HG03139 (cell line): Measurements from ENCODE around the gene FOXN3.

Experiments
- ATAC-seq: cut with Tn5 transposase; IDR thresholded peaks from one replicate; pipeline ENCODE4 v1.9.1; 2021; ENCODE audit not compliant: unreplicated experiment

The FOXN3 gene

DNA sequence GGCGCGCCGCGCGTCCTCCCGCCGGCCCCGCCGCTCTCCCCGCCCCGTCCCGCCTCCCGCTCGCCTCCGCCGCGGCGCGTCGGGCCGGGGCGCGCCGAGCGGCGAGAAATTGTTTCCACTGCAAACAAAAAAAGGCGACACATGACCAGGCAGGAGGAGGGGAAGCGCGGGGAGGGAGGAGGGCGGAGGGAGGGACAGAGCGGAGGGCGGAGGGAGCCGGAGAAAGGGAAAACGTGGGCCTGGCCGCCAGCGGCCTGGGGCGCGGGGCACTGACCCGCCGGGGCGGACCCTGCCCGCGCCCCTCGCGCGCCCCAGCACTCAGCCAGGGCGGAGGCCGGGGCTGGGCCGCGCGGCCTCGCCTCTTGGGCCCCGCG, at the start of gene FOXN3:
Gene FOXN3 (minus strand): TSS at position 143 of the 374 bp plus-strand sequence. CDS start 4,757 bp downstream, outside the sequence.
- peak; percentile 47 for ATAC-seq

DNA sequence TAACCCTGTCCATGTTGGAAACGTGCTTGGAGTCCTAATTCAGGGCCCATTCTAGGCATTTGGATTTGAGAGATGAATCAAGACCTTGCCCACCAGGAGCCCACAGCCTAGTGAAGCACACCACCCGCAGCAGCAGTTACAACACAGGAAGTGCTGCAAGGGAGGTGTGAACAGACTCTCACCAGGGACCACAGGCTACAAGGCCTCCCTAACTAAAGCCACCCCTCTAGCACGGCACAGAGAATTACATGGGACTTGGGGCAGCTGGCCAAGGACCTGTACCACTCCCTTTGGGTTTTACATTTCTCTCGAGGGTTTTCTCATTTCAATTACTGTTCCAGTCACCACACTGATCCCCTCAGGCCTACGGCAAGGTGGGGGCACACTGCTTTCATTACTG, 49.5 kb upstream of the FOXN3 start:
- ATAC-seq: no peak

GRCh38 chr14:89465876-89466275, 48.8 kb upstream of the FOXN3 start:
- no peak for ATAC-seq

- no peak for ATAC-seq
Measured at GRCh38 chr14:89461256-89461655, 44.2 kb upstream of the FOXN3 start.

DNA sequence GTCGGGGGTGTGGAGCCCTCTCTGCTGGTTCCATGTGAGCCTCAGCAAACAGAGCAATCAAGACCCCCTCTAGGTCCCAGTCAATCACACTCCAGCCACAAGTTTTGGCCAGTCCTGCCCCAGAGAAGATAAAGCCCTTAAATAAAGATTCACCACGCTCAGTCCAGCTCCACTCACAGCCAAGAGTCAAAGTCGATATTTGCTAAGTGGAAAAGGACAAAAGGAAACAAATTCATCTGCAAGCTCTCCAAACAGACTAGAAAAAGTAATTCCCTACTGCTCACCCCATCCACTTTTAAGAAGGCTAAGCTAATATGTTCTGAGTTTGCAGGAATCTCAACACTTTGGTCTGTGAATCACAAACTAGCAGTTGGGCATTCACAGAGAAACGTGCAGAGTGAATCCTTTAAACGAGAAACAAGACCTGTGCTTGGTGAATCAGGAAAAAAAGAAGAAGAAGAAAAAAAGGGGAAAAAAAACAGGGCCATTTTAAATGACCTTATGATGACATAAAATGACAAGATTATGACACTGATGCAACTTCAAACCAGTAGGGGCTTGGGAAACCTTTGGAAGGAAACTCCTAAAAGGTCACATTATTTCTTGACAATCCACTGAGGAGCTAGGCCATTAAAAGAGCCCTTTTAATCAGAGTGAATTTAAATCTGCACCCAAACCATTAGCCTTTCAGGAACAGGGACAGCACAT, 41.8 kb upstream of the FOXN3 start:
- ATAC-seq: no peak

- ATAC-seq: no peak
Measured at GRCh38 chr14:89457007-89457406, 40.0 kb upstream of the FOXN3 start.

DNA sequence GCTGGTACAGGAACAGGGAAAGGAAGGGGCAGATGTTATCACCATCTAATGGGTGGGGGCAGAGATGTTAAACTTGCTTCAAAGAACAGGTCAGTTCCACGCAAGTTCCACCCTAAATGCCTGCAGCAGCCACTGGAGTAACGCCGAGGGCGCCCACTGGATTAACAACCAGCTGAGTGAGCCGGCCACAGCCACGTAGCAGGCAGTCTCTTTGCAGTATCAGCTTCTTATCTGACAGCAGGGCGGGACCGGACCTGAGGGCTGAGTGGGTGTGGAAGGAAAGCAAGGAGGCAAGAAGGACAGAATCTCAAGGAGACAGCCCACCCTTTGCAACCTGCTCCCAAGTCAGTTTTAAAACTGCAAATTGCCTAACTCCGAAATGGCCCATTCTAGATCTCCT, 38.4 kb upstream of the FOXN3 start:
- no peak for ATAC-seq

GRCh38 chr14:89454996-89455395, 38.0 kb upstream of the FOXN3 start:
- no peak for ATAC-seq

GRCh38 chr14:89452281-89452680, 35.2 kb upstream of the FOXN3 start:
- no peak for ATAC-seq

DNA sequence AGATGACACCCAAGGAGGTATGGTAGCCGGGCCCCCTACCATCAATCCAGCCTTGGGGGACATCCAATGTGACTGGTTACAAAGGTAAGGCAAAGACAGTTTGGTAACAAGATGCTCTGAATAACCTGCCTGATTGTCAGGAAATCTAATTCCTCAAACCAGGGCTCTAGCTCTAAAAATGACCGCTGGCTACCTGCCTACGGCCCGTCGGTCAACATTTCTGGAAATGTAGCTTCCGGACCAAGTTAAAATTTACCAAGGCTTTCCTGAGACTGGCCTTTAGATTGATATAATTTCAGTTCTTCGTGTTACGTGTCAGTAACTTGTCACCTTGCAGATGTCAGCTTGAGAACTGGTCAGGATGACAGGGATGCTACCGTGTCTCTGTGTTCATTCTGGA, 34.2 kb upstream of the FOXN3 start:
- no peak for ATAC-seq

DNA sequence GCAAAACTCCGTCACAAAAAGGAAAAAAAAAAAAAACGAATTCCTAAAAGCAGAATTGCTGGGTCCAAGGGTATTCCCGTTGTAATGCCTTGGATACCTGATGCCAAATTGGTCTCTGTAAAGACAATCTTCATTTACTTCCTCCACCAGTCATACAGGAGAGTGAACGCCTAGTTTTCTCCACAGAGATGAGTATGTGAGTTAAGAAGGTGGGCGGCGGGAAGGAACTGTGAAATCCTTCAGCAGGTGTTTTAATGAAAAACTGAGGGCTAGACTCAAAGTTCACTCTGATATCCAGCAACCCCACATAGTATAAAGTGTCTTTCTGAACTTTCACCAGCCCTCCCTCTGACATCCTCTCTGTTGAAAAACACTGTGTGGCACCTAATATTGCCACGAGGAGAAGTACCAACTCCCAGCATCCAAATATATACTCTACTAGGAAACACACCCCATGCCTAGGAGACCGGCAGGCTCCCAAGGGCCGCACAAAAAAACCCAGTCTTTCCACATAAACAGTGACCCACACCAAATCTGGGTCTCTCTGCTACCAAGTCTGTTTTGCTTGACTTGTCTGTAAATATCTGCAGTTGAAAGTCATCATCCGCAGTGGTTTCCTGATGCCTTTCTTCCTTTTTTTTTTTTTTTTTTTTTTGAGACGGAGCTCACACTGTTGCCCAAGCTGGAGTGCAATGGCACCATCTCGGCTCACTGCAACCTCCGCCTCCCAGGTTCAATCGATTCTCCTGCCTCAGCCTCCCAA, 30.3 kb upstream of the FOXN3 start:
- no peak for ATAC-seq

- ATAC-seq: peak; percentile 50
Measured at GRCh38 chr14:89445273-89445973, 28.4 kb upstream of the FOXN3 start.

DNA sequence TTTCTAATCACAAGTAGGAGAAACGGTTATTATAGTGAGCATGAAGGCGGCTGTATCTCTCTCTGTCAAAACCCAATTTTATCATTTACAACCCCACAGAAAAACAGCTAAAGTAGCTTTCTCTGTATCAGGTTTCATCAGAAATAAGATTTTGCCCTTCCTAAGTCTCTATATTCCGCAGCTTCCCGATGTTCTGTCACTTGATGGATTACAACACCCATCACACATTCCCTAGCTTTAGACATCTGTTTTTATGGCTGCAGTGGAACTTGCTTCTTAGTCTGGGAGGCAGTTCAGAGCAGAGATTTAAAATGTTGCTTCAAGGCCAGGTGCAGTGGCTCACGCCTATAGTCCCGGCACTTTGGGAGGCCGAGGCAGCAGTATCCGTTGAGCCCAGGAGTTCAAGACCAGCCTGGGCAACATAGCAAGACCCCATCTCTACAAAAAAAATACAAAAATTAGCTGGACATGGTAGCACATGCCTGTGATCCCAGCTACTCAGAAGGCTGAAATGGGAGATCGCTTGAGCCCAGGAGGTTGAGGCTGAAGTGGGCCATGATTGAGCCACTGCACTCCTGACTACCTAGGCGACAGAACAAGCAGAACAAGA, 27.6 kb upstream of the FOXN3 start:
- ATAC-seq: no peak

GRCh38 chr14:89444044-89444443, 27.0 kb upstream of the FOXN3 start:
- no peak for ATAC-seq

GRCh38 chr14:89443042-89443629, 26.1 kb upstream of the FOXN3 start:
- ATAC-seq: no peak

GRCh38 chr14:89442280-89442679, 25.2 kb upstream of the FOXN3 start:
- no peak for ATAC-seq

DNA sequence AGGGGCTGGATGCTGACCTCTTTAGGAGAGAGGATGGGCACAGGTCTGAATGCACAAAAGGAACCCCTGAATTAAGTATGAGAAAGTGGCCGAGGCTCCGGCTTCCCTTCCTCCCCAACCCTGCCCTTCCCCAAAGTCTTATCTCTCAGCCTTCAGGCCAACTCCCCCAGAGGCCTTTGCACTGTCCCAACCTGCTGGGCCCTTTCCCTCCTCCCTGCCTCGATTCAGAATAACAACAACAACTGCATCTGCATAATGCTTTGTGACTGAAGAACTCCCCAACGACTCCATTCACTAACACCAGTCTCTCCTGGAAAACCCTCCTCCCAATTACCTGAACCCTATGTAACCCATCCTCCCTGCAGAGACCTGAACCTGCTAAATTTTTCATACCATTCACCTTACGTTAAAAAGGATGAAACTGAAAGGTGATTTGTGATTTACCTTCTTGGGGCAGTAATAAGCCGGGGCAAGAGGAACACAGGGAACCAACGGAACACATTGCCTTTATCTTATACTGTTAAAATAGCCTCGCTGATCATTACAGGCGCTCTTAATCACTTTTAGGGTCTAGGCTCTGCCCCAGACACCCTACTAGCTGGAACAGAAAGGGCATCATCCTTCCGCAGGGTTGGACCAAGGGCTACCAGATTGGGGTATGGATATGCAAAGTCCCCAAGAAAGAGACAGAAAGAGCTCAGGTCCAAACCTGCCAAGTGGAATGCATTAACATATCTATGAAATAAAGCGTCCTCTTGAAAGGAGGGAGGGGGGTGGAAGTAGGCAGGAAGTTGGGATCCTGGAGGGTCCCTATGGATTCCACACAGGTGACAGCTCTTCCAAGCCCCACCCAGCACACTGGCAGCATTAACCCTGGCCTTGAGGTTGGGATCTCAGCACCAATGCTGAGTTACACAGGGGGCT, 24.2 kb upstream of the FOXN3 start:
- ATAC-seq: no peak

DNA sequence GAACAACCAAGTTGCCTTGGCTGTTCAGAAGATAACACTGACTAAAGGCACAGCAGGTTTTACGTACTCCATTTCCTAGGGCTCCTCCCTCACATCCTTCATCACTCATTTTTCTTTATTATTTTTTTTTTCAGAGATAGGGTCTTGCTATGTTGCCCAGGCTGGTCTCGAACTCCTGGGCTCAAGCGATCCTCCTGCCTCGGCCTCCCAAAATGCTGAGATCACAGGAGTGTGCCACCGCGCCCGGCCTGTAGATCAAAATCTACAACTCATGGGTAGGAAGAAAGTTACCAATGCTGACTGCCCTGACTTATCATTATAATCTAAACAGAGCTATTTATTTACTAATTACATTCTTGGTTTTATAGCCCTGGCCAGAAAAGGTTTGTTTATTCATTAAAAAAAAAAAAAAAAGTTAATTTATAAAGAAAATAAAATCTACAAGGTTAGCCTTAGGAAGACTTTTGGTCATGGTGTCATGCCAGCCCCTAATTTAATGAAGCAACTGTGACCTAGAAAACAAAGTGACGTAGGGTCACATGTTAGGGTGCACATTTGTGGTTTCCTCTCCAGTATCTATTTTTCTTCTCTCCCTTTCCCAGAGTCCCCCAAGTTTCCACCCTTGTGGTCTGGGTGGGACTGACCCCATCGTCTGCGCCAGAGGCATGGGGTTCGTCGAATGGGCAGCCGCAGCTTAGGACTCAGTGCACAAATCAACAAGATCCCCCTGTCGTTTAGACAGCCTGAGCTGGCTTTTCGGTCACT, 19.0 kb upstream of the FOXN3 start:
- no peak for ATAC-seq

DNA sequence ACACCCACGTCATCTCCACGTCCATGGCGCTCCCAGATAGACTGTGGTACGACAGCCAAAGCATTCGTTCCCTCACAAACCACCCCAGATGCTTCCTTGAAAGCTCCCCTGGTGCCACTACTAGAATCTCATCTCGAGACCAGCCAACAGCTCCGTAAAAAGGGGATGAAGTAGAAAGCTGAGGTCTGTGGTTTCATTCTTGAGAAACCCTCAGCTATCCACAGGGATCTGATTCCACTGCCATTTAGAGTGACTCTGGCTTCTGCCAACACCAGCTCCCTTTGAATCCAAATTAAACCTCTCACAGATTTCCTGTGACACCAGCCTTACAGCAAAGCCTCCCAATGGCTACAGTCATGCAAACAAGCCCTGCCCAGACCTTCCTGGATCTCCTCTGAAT, 18.5 kb upstream of the FOXN3 start:
- no peak for ATAC-seq
